Stimulated activated naive CD8-positive, alpha-beta T cell treated with anti-CD3 and anti-CD28 coated beads, Interleukin-15, Interleukin-2, amounts not matched to agents 100 ng/mL and 50 ng/mL, for 24 hours (primary cell): ENCODE measurements around the gene SPATA13.

Experiments used
- H3K27ac Mint-ChIP-seq: one replicate; pipeline ENCODE4 v1.8.0; 2021; ENCODE audit warnings: mild to moderate bottlenecking, mixed read lengths
- H3K27me3 Mint-ChIP-seq: one replicate; pipeline ENCODE4 v1.8.0; 2021; ENCODE audit warnings: mixed read lengths
- H3K36me3 Mint-ChIP-seq: one replicate; pipeline ENCODE4 v1.8.0; 2021; ENCODE audit warnings: low read depth, mixed read lengths
- H3K4me1 Mint-ChIP-seq: one replicate; pipeline ENCODE4 v1.8.0; 2021; ENCODE audit warnings: low read depth, mixed read lengths
- H3K4me3 Mint-ChIP-seq: one replicate; pipeline ENCODE4 v1.8.0; 2021; ENCODE audit warnings: mild to moderate bottlenecking, mixed read lengths
- H3K9me3 Mint-ChIP-seq: one replicate; pipeline ENCODE4 v1.8.0; 2021; ENCODE audit warnings: mixed read lengths

Gene SPATA13

GRCh38 chr13:24284889-24285565 is 124.5 kb downstream of the SPATA13 start:
- Mint-ChIP-seq H3K4me3 (no peak overlapping the region), H3K36me3 (peaks cover 60% of the 10 kb centered on the region), H3K4me1 (peaks cover 26% of the 10 kb centered on the region), H3K27me3 (no peaks in the 10 kb centered on the region), H3K9me3 (no peaks in the 10 kb centered on the region), H3K27ac (peak overlapping the region; percentile 60)

GRCh38 chr13:24286624-24287023 is 126.1 kb downstream of the SPATA13 start:
- peaks cover 73% of the 10 kb centered on the region for H3K36me3 Mint-ChIP-seq

GRCh38 chr13:24287748-24288287 is 127.3 kb downstream of the SPATA13 start:
- H3K4me1 Mint-ChIP-seq = peaks cover 2% of the 10 kb centered on the region
- H3K4me3 Mint-ChIP-seq = no peak overlapping the region
- H3K27ac Mint-ChIP-seq = no peak overlapping the region
- H3K27me3 Mint-ChIP-seq = no peaks in the 10 kb centered on the region
- no peaks in the 10 kb centered on the region for H3K9me3 Mint-ChIP-seq
- peaks cover 78% of the 10 kb centered on the region for H3K36me3 Mint-ChIP-seq

More at GRCh38 chr13:24286624-24287023, 126.1 kb downstream of the SPATA13 start:
- Mint-ChIP-seq H3K9me3 (no peaks in the 10 kb centered on the region), H3K4me3 (no peak overlapping the region), H3K27me3 (no peaks in the 10 kb centered on the region), H3K4me1 (peaks cover 11% of the 10 kb centered on the region), H3K27ac (no peak overlapping the region)

- H3K27ac Mint-ChIP-seq = no peak overlapping the region
- H3K27me3 Mint-ChIP-seq = no peaks in the 10 kb centered on the region
- H3K36me3 Mint-ChIP-seq = peaks cover 84% of the 10 kb centered on the region
- H3K9me3 Mint-ChIP-seq = no peaks in the 10 kb centered on the region
- no peaks in the 10 kb centered on the region for H3K4me1 Mint-ChIP-seq
- no peak overlapping the region for H3K4me3 Mint-ChIP-seq
These were observed 128.3 kb downstream of the SPATA13 start for GRCh38 chr13:24288870-24289269.

- Mint-ChIP-seq H3K27me3 (no peaks in the 10 kb centered on the region), H3K27ac (no peak overlapping the region), H3K9me3 (no peaks in the 10 kb centered on the region)
These were observed 129.9 kb downstream of the SPATA13 start for GRCh38 chr13:24290280-24290932.

GRCh38 chr13:24292481-24292880 is 132.0 kb downstream of the SPATA13 start:
- Mint-ChIP-seq H3K27ac (no peak overlapping the region), H3K27me3 (no peaks in the 10 kb centered on the region), H3K9me3 (no peaks in the 10 kb centered on the region), H3K4me3 (no peak overlapping the region), H3K36me3 (peaks cover 92% of the 10 kb centered on the region), H3K4me1 (no peaks in the 10 kb centered on the region)

More at GRCh38 chr13:24290280-24290932, 129.9 kb downstream of the SPATA13 start:
- H3K36me3 Mint-ChIP-seq = peaks cover 85% of the 10 kb centered on the region
- no peak overlapping the region for H3K4me3 Mint-ChIP-seq
- no peaks in the 10 kb centered on the region for H3K4me1 Mint-ChIP-seq

- H3K4me3 Mint-ChIP-seq = no peak overlapping the region
- H3K27me3 Mint-ChIP-seq = no peaks in the 10 kb centered on the region
- peaks cover 91% of the 10 kb centered on the region for H3K36me3 Mint-ChIP-seq
- H3K4me1 Mint-ChIP-seq = no peaks in the 10 kb centered on the region
- H3K27ac Mint-ChIP-seq = no peak overlapping the region
- H3K9me3 Mint-ChIP-seq = no peaks in the 10 kb centered on the region
These were observed 133.2 kb downstream of the SPATA13 start for GRCh38 chr13:24293746-24294145.

- peak overlapping the region; percentile 9 for H3K27ac Mint-ChIP-seq
- H3K27me3 Mint-ChIP-seq = no peaks in the 10 kb centered on the region
- H3K9me3 Mint-ChIP-seq = no peaks in the 10 kb centered on the region
- H3K4me1 Mint-ChIP-seq = no peaks in the 10 kb centered on the region
- H3K4me3 Mint-ChIP-seq = no peak overlapping the region
- peaks cover 81% of the 10 kb centered on the region for H3K36me3 Mint-ChIP-seq
These were observed 139.1 kb downstream of the SPATA13 start for GRCh38 chr13:24299488-24300114.

GRCh38 chr13:24301434-24301833 is 140.9 kb downstream of the SPATA13 start:
- Mint-ChIP-seq H3K4me1 (no peaks in the 10 kb centered on the region), H3K4me3 (no peak overlapping the region), H3K27ac (peak overlapping the region; percentile 45), H3K36me3 (peaks cover 80% of the 10 kb centered on the region), H3K27me3 (no peaks in the 10 kb centered on the region), H3K9me3 (no peaks in the 10 kb centered on the region)

- H3K36me3 Mint-ChIP-seq = peaks cover 75% of the 10 kb centered on the region
- H3K27me3 Mint-ChIP-seq = no peaks in the 10 kb centered on the region
- no peaks in the 10 kb centered on the region for H3K4me1 Mint-ChIP-seq
- no peak overlapping the region for H3K4me3 Mint-ChIP-seq
- H3K9me3 Mint-ChIP-seq = no peaks in the 10 kb centered on the region
- no peak overlapping the region for H3K27ac Mint-ChIP-seq
These were observed 141.4 kb downstream of the SPATA13 start for GRCh38 chr13:24301911-24302310.

GRCh38 chr13:24304620-24305019 is 144.1 kb downstream of the SPATA13 start:
- no peaks in the 10 kb centered on the region for H3K4me1 Mint-ChIP-seq

GRCh38 chr13:24306632-24307031 is 146.1 kb downstream of the SPATA13 start:
- Mint-ChIP-seq H3K4me1 (no peaks in the 10 kb centered on the region), H3K27ac (no peak overlapping the region), H3K36me3 (peaks cover 33% of the 10 kb centered on the region), H3K27me3 (no peaks in the 10 kb centered on the region), H3K4me3 (no peak overlapping the region), H3K9me3 (no peaks in the 10 kb centered on the region)

More at GRCh38 chr13:24304620-24305019, 144.1 kb downstream of the SPATA13 start:
- peak overlapping the region; percentile 21 for H3K27ac Mint-ChIP-seq
- no peaks in the 10 kb centered on the region for H3K27me3 Mint-ChIP-seq
- no peaks in the 10 kb centered on the region for H3K9me3 Mint-ChIP-seq
- H3K36me3 Mint-ChIP-seq = peaks cover 52% of the 10 kb centered on the region
- no peak overlapping the region for H3K4me3 Mint-ChIP-seq

- Mint-ChIP-seq H3K36me3 (peaks cover 26% of the 10 kb centered on the region), H3K4me3 (no peak overlapping the region), H3K27ac (no peak overlapping the region), H3K27me3 (no peaks in the 10 kb centered on the region), H3K4me1 (no peaks in the 10 kb centered on the region), H3K9me3 (no peaks in the 10 kb centered on the region)
These were observed 146.9 kb downstream of the SPATA13 start for GRCh38 chr13:24307211-24308067.

- H3K9me3 Mint-ChIP-seq = no peaks in the 10 kb centered on the region
- no peaks in the 10 kb centered on the region for H3K27me3 Mint-ChIP-seq
- peaks cover 22% of the 10 kb centered on the region for H3K36me3 Mint-ChIP-seq
- H3K4me1 Mint-ChIP-seq = no peaks in the 10 kb centered on the region
- no peak overlapping the region for H3K4me3 Mint-ChIP-seq
- H3K27ac Mint-ChIP-seq = no peak overlapping the region
These were observed 147.5 kb downstream of the SPATA13 start for GRCh38 chr13:24308068-24308445.
